K562 (cell line): ENCODE measurements around the gene FBXW11. TPM values are rescaled to one million over a fixed set of nuclear protein-coding genes. Genes with fewer than 3 reads are reported as not detected.

ENCODE experiments used
- CBX3 ChIP-seq, 2 experiments: IDR thresholded peaks; 1 replicate in 1 of 2; 2 replicates in 1 of 2; pipeline ENCODE4 v1.6.1; 2012; ENCODE audit warnings: inconsistent platforms in 2 of 2, low read length in 2 of 2, borderline replicate concordance in 1 of 2, control low read depth in 1 of 2
- FOXK2 ChIP-seq, 2 experiments: fragments of 450-650 bp; IDR thresholded peaks in 1 of 2; conservative IDR thresholded peaks in 1 of 2; 2 replicates each; pipeline ENCODE4 v1.6.1; 2016; ENCODE audit warnings: low read depth in 2 of 2, mild to moderate bottlenecking in 1 of 2
- GABPB2 ChIP-seq: fragments of 250-450 bp; sonication (Bioruptor Pico); conservative IDR thresholded peaks from 2 replicates; pipeline ENCODE4 v1.5.1; 2021; ENCODE audit warnings: mild to moderate bottlenecking
- HDAC2 ChIP-seq: fragments of 450-650 bp; IDR thresholded peaks from 2 replicates; pipeline ENCODE4 v1.6.1; 2016; ENCODE audit warnings: mild to moderate bottlenecking
- KDM4B ChIP-seq, 2 experiments: fragments of 450-650 bp in 1 of 2; sonication (generic) in 1 of 2; IDR thresholded peaks; 2 replicates each; pipeline ENCODE4 v1.6.1; 2016 to 2017; ENCODE audit warnings: borderline replicate concordance in 2 of 2, antibody characterized with exemption in 1 of 2, low read depth in 1 of 2, mild to moderate bottlenecking in 1 of 2
- KLF16 ChIP-seq: IDR thresholded peaks from 2 replicates; pipeline ENCODE4 v1.6.1; 2016; ENCODE audit warnings: antibody characterized with exemption
- MAFF ChIP-seq: IDR thresholded peaks from 2 replicates; pipeline ENCODE4 v1.6.1; 2012; ENCODE audit warnings: low read length, improper control_type of control experiment
- PATZ1 ChIP-seq: fragments of 250-450 bp; sonication (Bioruptor Pico); IDR thresholded peaks from 2 replicates; pipeline ENCODE4 v1.5.0; 2020; ENCODE audit warnings: mild to moderate bottlenecking, borderline replicate concordance
- PKNOX1 ChIP-seq: fragments of 450-650 bp; IDR thresholded peaks from 2 replicates; pipeline ENCODE4 v1.6.1; 2016
- SP2 ChIP-seq: IDR thresholded peaks from 2 replicates; pipeline ENCODE4 v1.6.1; 2011; ENCODE audit warnings: mild to moderate bottlenecking, low read depth, low read length, moderate library complexity; ENCODE audit not compliant: poor library complexity, severe bottlenecking; ENCODE audit errors: extremely low read depth
- SPI1 ChIP-seq: IDR thresholded peaks from 2 replicates; pipeline ENCODE4 v1.6.1; 2011; ENCODE audit warnings: low read depth, low read length, control low read depth, borderline replicate concordance
- STAG1 ChIP-seq: sonication (generic); formaldehyde crosslinking; IDR thresholded peaks from 2 replicates; pipeline ENCODE4 v1.5.0; 2020; ENCODE audit warnings: missing genetic modification reagents, borderline replicate concordance
- ZKSCAN1 ChIP-seq: fragments of 150-350 bp; IDR thresholded peaks from 2 replicates; pipeline ENCODE4 v1.6.1; 2016; ENCODE audit warnings: low read depth, low read length
- ZNF444 ChIP-seq: fragments of 250-450 bp; sonication (Bioruptor Pico); IDR thresholded peaks from 2 replicates; pipeline ENCODE4 v1.4.0; 2020; ENCODE audit warnings: mild to moderate bottlenecking, moderate library complexity
- ZNF707 ChIP-seq: fragments of 250-450 bp; sonication (Bioruptor Pico); conservative IDR thresholded peaks from 2 replicates; pipeline ENCODE4 v1.8.0; 2022; ENCODE audit warnings: inconsistent platforms, mild to moderate bottlenecking, moderate library complexity
- ZNF764 ChIP-seq: fragments of 250-450 bp; sonication (Bioruptor Pico); IDR thresholded peaks from 2 replicates; pipeline ENCODE4 v1.4.0; 2020; ENCODE audit warnings: low read depth, mild to moderate bottlenecking, moderate library complexity
- ZNF77 ChIP-seq: fragments of 250-450 bp; sonication (Bioruptor Pico); IDR thresholded peaks from 2 replicates; pipeline ENCODE4 v1.5.0; 2020
- polyA plus RNA-seq, 8 experiments: library from polyadenylated mRNA; depleted of rRNA in 4 of 8; stranded (reverse) in 5 of 8; unstranded in 3 of 8; fragments of >200 nt; fragmentation: Nextera tagmentation in 2 of 8; fragmentation: Illumina TruSeq in 1 of 8; extraction: Ambion mirVana in 2 of 8; extraction: Trizol in 1 of 8; gene quantifications; 2 replicates each; pipeline versions ENCODE4 v1.2.1 to v1.2.3, GENCODE V29; 2011 to 2014; ENCODE audit warnings: inconsistent platforms in 1 of 8, missing spikeins in 1 of 8
- total RNA-seq, 7 experiments: library from RNA; depleted of rRNA in 6 of 7; stranded (reverse); fragments of >200 nt in 6 of 7; fragmentation: Illumina TruSeq in 2 of 7; extraction: Trizol in 2 of 7; gene quantifications; 2 replicates each; pipeline versions ENCODE4 v1.2.1 to v1.2.3, GENCODE V29; 2011 to 2021; ENCODE audit warnings: low replicate concordance in 1 of 7
- TF ChIP-seq, protein P1 (sequence below), 2 experiments: fragments of 450-650 bp in 1 of 2; sonication (generic) in 1 of 2; formaldehyde crosslinking in 1 of 2; IDR thresholded peaks in 1 of 2; conservative IDR thresholded peaks in 1 of 2; 2 replicates each; pipeline versions ENCODE4 v1.6.1 to v1.8.1; 2016 to 2023; ENCODE audit warnings: mild to moderate bottlenecking in 2 of 2, moderate library complexity in 2 of 2, inconsistent platforms in 1 of 2, missing genetic modification reagents in 1 of 2
- TF ChIP-seq, protein P2 (sequence below), 2 experiments: fragments of 450-650 bp; conservative IDR thresholded peaks; 2 replicates each; pipeline ENCODE4 v1.6.1; 2017; ENCODE audit warnings: mild to moderate bottlenecking in 2 of 2, moderate library complexity in 2 of 2
- TF ChIP-seq, protein P3 (sequence below), 2 experiments: IDR thresholded peaks; 2 replicates each; pipeline ENCODE4 v1.6.1; 2011; ENCODE audit warnings: borderline replicate concordance in 1 of 2, control low read depth in 1 of 2, low read depth in 1 of 2, low read length in 1 of 2, mild to moderate bottlenecking in 1 of 2, mixed read lengths in 1 of 2, moderate library complexity in 1 of 2; ENCODE audit not compliant: insufficient read depth in 1 of 2, insufficient read length in 1 of 2, poor library complexity in 1 of 2, severe bottlenecking in 1 of 2; ENCODE audit errors: extremely low read depth in 1 of 2
- TF ChIP-seq, protein P4 (sequence below): sonication (generic); formaldehyde crosslinking; IDR thresholded peaks from 2 replicates; pipeline ENCODE4 v1.9.0; 2022; ENCODE audit warnings: mild to moderate bottlenecking, missing genetic modification reagents

FBXW11 gene
- total and polyA plus RNA-seq, 9 of the 15 experiments (the other 6 are each of a cell fraction or from before 2014, with no cell fraction given) = 3.0 to 28.6 (median 23.6) TPM

GRCh38 chr5:172004824-172005237 is 1.6 kb downstream of the FBXW11 start (continued):
- no peak for TF ChIP-seq SP2
- TF ChIP-seq ZKSCAN1 = no peak
- TF ChIP-seq, protein P1, sequence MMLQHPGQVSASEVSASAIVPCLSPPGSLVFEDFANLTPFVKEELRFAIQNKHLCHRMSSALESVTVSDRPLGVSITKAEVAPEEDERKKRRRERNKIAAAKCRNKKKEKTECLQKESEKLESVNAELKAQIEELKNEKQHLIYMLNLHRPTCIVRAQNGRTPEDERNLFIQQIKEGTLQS (IDR thresholded peaks at IDR 0.05) = peak; percentile 56
- TF ChIP-seq, protein P1 (CRISPR knock-in tag; conservative IDR thresholded peaks at IDR 0.05) = no peak
- no peak for TF ChIP-seq STAG1 (CRISPR knock-in tag)
- TF ChIP-seq PATZ1 (CRISPR knock-in tag) = no peak
- peak; percentile 36; the same call in 1 of the 2 replicates for TF ChIP-seq HDAC2
- no peak for TF ChIP-seq ZNF764
- TF ChIP-seq, protein P2, sequence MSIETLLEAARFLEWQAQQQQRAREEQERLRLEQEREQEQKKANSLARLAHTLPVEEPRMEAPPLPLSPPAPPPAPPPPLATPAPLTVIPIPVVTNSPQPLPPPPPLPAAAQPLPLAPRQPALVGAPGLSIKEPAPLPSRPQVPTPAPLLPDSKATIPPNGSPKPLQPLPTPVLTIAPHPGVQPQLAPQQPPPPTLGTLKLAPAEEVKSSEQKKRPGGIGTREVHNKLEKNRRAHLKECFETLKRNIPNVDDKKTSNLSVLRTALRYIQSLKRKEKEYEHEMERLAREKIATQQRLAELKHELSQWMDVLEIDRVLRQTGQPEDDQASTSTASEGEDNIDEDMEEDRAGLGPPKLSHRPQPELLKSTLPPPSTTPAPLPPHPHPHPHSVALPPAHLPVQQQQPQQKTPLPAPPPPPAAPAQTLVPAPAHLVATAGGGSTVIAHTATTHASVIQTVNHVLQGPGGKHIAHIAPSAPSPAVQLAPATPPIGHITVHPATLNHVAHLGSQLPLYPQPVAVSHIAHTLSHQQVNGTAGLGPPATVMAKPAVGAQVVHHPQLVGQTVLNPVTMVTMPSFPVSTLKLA (conservative IDR thresholded peaks at IDR 0.05) = peak; percentile 78 to 87
- no peak for TF ChIP-seq ZNF707 (CRISPR knock-in tag)
- TF ChIP-seq MAFF = no peak
- TF ChIP-seq PKNOX1 = peak; percentile 92
- TF ChIP-seq, protein P3, sequence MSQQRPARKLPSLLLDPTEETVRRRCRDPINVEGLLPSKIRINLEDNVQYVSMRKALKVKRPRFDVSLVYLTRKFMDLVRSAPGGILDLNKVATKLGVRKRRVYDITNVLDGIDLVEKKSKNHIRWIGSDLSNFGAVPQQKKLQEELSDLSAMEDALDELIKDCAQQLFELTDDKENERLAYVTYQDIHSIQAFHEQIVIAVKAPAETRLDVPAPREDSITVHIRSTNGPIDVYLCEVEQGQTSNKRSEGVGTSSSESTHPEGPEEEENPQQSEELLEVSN (IDR thresholded peaks at IDR 0.05; ENCODE audit: borderline replicate concordance in 1 of 2, extremely low read depth in 1 of 2, insufficient read depth in 1 of 2, insufficient read length in 1 of 2, low read depth in 1 of 2, low read length in 1 of 2, poor library complexity in 1 of 2, severe bottlenecking in 1 of 2) = no peak
- no peak for TF ChIP-seq GABPB2 (CRISPR knock-in tag)
- no peak for TF ChIP-seq KDM4B (IDR thresholded peaks at IDR 0.05; ENCODE audit: borderline replicate concordance in 2 of 2, low read depth in 1 of 2)
- TF ChIP-seq, protein P4, sequence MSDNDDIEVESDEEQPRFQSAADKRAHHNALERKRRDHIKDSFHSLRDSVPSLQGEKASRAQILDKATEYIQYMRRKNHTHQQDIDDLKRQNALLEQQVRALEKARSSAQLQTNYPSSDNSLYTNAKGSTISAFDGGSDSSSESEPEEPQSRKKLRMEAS (CRISPR knock-in tag) = no peak
- TF ChIP-seq KLF16 = no peak
- no peak for TF ChIP-seq CBX3 (IDR thresholded peaks at IDR 0.05; ENCODE audit: borderline replicate concordance in 1 of 2, low read length in 2 of 2)
- peak; percentile 48 for TF ChIP-seq SPI1
- no peak for TF ChIP-seq ZNF77
- TF ChIP-seq ZNF444 (CRISPR knock-in tag) = no peak
- peak; percentile 51 to 61; a peak in 3 of 4 replicates for TF ChIP-seq FOXK2 (conservative IDR thresholded peaks at IDR 0.05 in 1 of 2, IDR thresholded peaks at IDR 0.05 in 1 of 2; ENCODE audit: low read depth in 2 of 2)
